Sciatic nerve (tissue), 2 donors: ENCODE measurements around the gene TTC23. TPM values are rescaled to one million over a fixed set of nuclear protein-coding genes. Genes with fewer than 3 reads are reported as not detected.
A peak's percentile ranks its signal among the peaks of the same experiment; 100 is the strongest.

Source experiments
- ATAC-seq: fragments of 200-7000 bp; cut with Tn5 transposase; one replicate; pipeline ENCODE4 v1.9.1; 2020; ENCODE audit warnings: mild to moderate bottlenecking, moderate library complexity
- DNase-seq: peaks from one replicate; pipeline ENCODE4 v3.0.0-alpha.2; 2020; ENCODE audit warnings: low spot score
- intact Hi-C: fragments of 100-400 bp; cut with DNase I; formaldehyde crosslinking; loops from one replicate; pipeline ENCODE4 v1.14.2; 2022
- total RNA-seq: library from RNA; stranded (reverse); fragmentation: NEBNext Ultra II Directional; extraction: Animal tissue kit (Norgen Biotek cat#: 25700); gene quantifications from one replicate; pipeline ENCODE4 v1.2.1, GENCODE V29; 2021
- donor health status: DM: no; HTN: no; CAD: no.
- donor health status: DM: no; HTN: no; CAD: no.

TTC23 gene
- total RNA-seq, 1 donor from 2014 or later = 26.7 TPM

- intact Hi-C loops = no loop called here
- ATAC-seq (peak; percentile 36), DNase-seq (no peak)
Observed at GRCh38 chr15:99170476-99171065, 78.8 kb downstream of the TTC23 start.

DNA sequence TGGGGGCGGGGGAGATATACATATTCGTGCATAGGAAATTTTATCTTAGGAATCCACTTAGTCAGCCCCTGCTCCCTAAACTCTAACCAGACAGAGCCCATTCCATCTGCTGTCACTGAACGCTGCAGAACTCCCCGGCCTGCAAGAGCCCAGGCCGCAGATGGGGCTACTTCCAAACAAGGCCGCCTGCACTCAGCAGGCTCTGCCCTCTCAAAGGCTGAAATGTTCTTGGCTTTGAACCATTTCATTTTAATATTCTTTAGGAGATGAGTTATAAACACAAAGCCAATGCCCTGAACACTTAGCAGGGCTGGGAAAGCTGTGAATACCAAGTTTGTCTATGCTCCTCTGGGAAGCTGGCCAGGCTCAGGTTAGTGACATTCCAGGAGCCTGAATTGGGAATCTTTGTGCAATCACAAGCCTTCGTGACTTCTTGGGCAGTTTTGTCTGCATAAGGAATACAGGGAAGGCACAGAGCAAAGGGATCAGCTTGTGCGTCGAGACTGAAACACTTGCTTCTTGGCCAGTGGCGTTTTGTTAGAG lies 79.5 kb downstream of the TTC23 start:
- DNase-seq (no peak), ATAC-seq (peak; percentile 57)
- intact Hi-C loops = no loop called here

GRCh38 chr15:99168601-99169580 lies 80.5 kb downstream of the TTC23 start:
- intact Hi-C loops = no loop called here
- DNase-seq (no peak), ATAC-seq (no peak)

DNA sequence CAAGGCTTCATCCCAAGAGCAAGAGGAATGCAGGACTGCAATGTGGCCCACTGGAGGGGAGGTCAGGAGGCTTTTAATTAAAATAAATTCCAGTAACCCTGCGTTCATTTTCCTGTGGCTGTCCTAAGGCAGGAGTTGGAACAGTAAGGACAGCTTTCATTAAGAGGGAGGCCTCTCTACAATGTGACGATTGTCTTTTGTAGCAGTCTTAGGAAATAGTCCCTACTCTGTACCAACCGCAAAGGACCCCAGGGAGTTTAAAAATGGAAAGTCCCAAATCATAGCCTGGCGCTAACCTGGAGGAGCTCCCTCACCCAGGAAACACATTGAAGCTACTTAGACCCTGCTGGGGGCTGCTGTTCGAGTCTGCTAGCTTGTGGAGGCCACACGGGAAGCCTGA lies 81.7 kb downstream of the TTC23 start:
- peak; percentile 85 for ATAC-seq
- intact Hi-C loops = no loop called here
- no peak for DNase-seq

DNA sequence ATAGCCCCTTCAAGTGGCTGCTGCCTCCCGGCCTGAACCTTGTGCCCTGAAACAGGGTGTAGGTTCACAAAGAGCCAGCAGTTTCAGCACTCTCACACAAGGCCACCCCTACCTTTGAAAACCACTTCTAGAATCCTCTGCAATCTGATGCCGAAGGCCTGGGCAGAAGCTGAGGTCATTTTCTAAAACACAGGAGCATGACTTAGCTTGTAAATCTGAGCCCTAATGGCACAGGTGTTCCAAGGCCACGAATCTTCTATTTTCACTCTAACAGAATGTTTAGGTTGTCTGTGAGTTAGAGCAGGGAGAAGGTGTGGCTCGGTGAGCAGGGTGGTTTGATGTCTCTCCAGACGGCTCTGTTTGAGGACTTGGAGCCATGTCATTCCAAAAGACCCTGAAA lies 82.2 kb downstream of the TTC23 start:
- intact Hi-C loops = no loop called here

DNA sequence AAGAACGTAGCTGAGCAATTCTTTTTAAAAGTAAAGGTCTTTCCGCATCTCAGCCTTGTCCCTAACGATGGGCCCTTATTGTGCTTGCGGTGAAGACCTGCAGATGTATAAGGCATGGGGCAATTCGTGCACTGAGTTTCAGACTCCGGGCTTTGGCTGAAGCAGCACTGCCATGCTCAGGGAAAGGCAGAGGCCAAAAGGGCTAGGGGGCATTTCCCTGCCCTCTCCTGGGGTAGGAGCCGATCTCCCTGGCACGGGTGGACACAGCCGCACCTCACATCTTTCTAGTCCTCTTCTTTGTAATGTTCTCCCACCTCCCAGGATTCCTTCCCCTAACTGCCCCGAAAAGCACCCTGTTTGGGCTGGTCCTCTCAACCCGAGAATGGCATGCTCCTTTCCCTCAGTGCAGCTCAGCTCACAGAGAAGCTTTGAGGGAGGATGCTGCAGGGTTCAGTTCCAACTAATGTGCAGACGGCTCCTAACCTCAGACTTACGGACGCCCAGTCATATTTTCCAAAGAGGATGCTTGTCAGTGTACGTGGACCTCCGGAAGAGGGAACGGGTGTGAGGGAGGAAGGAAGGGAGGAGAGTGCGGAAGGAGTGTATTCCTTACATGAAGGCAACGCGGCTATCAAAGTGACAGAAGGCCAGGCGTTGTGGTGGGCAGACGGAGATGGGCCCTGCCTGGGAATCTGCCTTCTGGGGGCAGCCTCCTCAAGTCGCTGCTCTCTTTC lies 83.3 kb downstream of the TTC23 start:
- intact Hi-C loops = no loop called here
- ATAC-seq = no peak
- no peak for DNase-seq

More for the DNA sequence above, 82.2 kb downstream of the TTC23 start:
- ATAC-seq (no peak), DNase-seq (no peak)

DNA sequence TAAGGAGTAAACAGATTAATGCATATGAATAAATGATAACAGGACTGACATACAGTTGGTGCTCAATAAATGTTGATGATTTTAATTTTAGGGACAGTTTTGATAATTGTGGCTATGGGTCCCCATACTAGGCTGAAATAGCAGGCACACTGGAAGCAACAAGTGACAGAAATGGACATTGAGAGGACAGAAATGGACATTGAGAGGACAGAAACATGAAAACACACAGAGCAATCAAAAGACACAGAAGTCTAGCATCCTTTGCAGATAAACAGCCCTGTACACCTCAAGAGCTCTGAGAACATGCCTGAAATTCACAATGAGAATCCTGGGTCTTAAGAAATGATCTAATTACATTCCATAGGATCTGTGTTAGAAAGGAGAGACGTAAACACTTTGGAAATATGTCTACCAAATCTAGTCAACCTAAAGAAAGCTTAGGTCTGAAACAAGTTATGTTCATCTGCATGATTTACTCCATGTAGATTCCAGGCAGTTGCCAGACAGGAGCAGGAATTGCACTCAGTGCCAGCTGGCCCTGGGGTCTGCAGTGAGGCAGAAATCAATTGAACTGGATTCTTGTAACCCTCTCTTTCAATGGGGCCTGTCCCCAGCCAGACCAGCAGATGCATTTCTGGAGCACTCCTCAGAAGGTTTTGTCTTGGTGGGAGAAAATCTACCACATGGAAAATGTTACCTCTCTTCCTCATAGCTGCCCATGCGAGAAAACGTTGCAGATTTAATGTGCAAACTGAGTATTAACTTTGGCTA lies 84.2 kb downstream of the TTC23 start:
- no peak for DNase-seq
- no peak for ATAC-seq
- intact Hi-C loops = no loop called here

DNA sequence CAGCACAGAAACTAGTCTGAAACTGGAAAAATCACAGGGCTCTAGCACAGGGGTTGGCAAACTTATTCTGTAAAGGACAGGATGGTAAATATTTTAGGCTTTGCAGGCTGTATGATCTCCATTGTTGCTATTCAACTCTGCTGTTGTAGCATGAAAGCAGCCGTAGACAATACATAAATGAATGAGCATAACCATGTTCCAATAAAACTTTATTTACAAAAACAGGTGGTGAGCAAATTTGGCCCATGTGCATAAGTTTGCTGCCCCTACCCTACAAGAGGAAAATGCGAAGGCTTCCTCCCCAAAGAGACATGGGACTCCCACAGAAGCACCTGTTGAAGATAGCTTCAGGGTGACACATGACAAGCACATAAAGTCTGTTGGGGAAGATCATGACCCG lies 85.3 kb downstream of the TTC23 start:
- intact Hi-C loops = no loop called here
- no peak for DNase-seq
- no peak for ATAC-seq

- DNase-seq = no peak
- no peak for ATAC-seq
- intact Hi-C loops = no loop called here
Observed at GRCh38 chr15:99163271-99164062, 85.9 kb downstream of the TTC23 start.

GRCh38 chr15:99158626-99159412 lies 90.6 kb downstream of the TTC23 start:
- DNase-seq = no peak
- intact Hi-C loops = no loop called here
- ATAC-seq = no peak

GRCh38 chr15:99157456-99157855 lies 91.9 kb downstream of the TTC23 start:
- no peak for ATAC-seq
- intact Hi-C loops = no loop called here

GRCh38 chr15:99155961-99156443 lies 93.4 kb downstream of the TTC23 start:
- DNase-seq = no peak
- no peak for ATAC-seq
- intact Hi-C loops = no loop called here

More at GRCh38 chr15:99157456-99157855, 91.9 kb downstream of the TTC23 start:
- no peak for DNase-seq

- intact Hi-C loops = no loop called here
- no peak for ATAC-seq
Observed at GRCh38 chr15:99154271-99154670, 95.1 kb downstream of the TTC23 start.

DNA sequence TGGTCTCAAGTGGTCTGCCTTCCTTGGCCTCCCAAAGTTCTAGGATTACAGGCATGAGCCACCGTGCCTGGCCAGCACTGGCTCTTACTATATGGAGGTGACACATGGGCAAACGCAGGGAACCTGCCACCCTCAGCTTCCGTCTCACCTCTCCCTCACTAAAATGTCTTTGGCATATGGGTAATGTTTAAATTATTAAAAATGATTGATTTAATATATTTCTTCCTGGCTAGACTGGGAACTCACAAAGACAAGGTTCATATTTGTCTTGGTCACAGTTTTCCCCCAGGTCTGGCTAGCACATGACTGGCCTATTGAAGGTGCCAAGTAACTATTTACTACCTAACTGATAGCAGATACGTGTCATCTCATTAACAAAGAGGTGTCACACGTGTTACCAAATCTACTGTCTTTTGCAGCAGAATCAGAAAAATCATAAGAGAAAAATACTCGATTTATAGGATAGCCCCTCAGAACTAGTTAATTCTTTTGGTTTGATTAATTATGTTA lies 96.3 kb downstream of the TTC23 start:
- no peak for ATAC-seq
- intact Hi-C loops = no loop called here

More at GRCh38 chr15:99154271-99154670, 95.1 kb downstream of the TTC23 start:
- DNase-seq = no peak

DNA sequence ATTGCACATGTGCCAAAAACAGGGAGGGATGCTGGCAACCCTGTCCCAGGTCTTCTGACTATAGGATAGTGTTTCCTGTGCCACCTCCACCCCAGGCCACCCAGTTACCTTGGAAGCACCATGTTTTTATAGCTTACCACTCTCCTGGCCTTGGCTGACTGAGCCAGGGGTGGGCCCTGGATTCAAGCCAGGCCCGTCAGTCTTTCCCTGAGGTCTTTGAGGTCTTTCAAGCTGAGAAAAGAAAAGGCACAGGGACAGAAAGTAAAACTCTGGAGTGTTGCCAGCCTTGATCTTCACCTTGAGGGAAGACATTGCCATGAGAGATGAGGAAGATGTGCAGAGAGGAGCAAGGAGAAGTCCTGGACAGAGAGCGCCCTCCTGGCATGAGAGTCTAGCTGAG lies 98.2 kb downstream of the TTC23 start:
- intact Hi-C loops = no loop called here
- ATAC-seq = no peak

More for the DNA sequence above, 96.3 kb downstream of the TTC23 start:
- DNase-seq = no peak

GRCh38 chr15:99149366-99149765 lies 100.0 kb downstream of the TTC23 start:
- DNase-seq (no peak), ATAC-seq (no peak)
- intact Hi-C loops = no loop called here

More for the DNA sequence above, 98.2 kb downstream of the TTC23 start:
- DNase-seq = no peak

DNA sequence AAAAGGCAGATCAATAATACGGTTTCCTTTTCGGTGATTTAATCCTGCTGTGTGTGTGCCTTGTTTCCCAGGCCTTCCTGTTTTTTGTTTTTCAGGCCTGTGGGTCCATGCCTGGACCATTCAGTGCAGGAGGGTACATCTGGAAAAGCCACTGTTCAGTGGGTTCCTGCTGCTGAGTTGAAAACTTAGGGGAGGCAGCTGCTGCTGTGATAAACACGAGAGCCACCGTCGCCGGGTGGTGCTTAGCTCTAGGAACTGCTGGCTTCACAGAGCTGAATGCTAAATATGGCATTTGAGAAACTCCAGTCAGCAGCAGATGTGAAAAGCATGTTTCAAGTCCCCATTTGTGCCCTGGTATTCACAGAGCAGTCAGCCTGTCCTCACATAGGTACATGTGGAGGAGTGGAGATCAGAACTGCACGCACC lies 100.5 kb downstream of the TTC23 start:
- ATAC-seq (no peak), DNase-seq (no peak)
- intact Hi-C loops = no loop called here
